Prostate gland (tissue), 2 donors: ENCODE results near the gene BRAT1.

Experiments used
- CTCF ChIP-seq, 4 experiments: fragments of 200-600 bp in 2 of 4; fragments of 450-650 bp in 2 of 4; sonication (generic) in 2 of 4; IDR thresholded peaks; 1 replicate in 3 of 4; 2 replicates in 1 of 4; pipeline ENCODE4 v1.5.1; 2016 to 2019; ENCODE audit warnings: antibody characterized with exemption in 4 of 4, mild to moderate bottlenecking in 2 of 4, moderate library complexity in 2 of 4
- POLR2A ChIP-seq: fragments of 450-650 bp; IDR thresholded peaks from one replicate; pipeline ENCODE4 v1.6.1; 2016; ENCODE audit warnings: antibody characterized with exemption, mild to moderate bottlenecking
- POLR2AphosphoS5 ChIP-seq: sonication (generic); formaldehyde crosslinking; IDR thresholded peaks from one replicate; pipeline ENCODE4 v1.6.1; 2017; ENCODE audit warnings: antibody characterized with exemption

GRCh38 chr7:2540641-2541051 lies 14.7 kb downstream of the BRAT1 start:
- no peak for TF ChIP-seq CTCF (IDR thresholded peaks at IDR 0.05)
- no peak for TF ChIP-seq POLR2A
- no peak for TF ChIP-seq POLR2AphosphoS5
